ENCODE measurements around the gene PKN3. TPM values are rescaled to one million over a fixed set of nuclear protein-coding genes. Genes with fewer than 3 reads are reported as not detected.

Gene PKN3
- total and polyA plus RNA-seq, 2 of the 13 experiments (the other 11 are each of a cell fraction or from before 2014, with no cell fraction given): 10.5 to 13.2 TPM

DNA sequence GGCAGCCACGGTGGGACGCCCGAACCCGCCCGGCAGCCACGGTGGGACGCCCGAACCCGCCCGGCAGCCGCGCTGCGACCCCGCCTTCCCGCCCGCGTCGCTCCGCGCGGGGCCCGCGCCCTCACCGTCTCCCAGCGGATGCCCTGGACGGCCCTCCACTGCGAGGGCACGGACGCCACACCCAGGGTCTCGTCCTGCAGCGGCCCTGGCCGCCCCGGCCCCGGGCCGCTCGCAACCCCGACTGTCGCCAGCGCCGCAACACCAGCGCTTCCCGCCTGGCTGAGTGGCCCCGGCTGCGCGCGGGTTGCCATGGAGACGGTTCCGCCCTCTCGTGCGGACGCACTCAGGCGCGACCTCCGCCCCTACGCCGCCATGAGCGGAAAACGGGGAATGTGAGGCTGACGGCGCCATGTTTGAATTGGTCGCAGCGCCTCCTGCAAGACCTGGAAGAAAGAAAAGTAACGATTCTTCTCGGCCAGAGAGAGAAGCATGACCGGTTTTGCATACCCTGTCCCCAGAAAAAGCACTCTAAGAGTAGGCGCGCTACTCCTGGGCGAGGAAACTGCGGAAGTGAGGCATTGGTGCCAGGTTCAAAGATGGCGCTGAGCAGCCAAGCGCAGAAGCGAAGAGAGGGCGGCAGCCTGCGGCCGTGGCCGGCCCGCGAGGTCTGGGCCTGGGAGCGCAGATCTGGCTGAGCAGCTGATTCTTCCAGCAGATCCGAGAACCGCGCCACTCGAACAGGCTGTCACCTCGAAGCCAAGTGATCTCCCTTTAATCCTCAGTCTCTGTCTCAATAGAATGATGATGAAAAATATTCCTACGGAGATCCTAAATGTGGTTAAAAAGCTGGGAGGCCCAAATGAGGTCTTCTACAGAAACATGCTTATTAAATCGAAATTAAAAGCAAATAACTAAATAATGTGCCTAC is 45.6 kb upstream of the PKN3 start, which contains the start of gene DYNC2I2 (continued):
- TF ChIP-seq, protein P1, sequence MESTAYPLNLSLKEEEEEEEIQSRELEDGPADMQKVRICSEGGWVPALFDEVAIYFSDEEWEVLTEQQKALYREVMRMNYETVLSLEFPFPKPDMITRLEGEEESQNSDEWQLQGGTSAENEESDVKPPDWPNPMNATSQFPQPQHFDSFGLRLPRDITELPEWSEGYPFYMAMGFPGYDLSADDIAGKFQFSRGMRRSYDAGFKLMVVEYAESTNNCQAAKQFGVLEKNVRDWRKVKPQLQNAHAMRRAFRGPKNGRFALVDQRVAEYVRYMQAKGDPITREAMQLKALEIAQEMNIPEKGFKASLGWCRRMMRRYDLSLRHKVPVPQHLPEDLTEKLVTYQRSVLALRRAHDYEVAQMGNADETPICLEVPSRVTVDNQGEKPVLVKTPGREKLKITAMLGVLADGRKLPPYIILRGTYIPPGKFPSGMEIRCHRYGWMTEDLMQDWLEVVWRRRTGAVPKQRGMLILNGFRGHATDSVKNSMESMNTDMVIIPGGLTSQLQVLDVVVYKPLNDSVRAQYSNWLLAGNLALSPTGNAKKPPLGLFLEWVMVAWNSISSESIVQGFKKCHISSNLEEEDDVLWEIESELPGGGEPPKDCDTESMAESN (CRISPR knock-in tag; conservative IDR thresholded peaks at IDR 0.05): peak; percentile 94
- TF ChIP-seq BRCA1 (CRISPR knock-in tag; IDR thresholded peaks at IDR 0.05): peak; percentile 37; the same call in 1 of the 2 replicates
- TF ChIP-seq ZNF616 (CRISPR knock-in tag; IDR thresholded peaks at IDR 0.05; ENCODE audit: low read depth): 0 out of 2 replicates have a peak, but pooled peaks have one; percentile 71
- peak; percentile 91; the same call in 1 of the 2 replicates for TF ChIP-seq ZNF510 (CRISPR knock-in tag; IDR thresholded peaks at IDR 0.05; ENCODE audit: low read depth)
- TF ChIP-seq ZNF121 (CRISPR knock-in tag; IDR thresholded peaks at IDR 0.05): peak; percentile 81; the same call in 1 of the 2 replicates
- TF ChIP-seq ZNF687 (CRISPR knock-in tag; IDR thresholded peaks at IDR 0.05): peak; percentile 95
- TF ChIP-seq U2AF2 (IDR thresholded peaks at IDR 0.05; ENCODE audit: low read depth, low read length): peak; percentile 83
- peak; percentile 80; the same call in 1 of the 2 replicates for TF ChIP-seq ZNF839 (CRISPR knock-in tag; IDR thresholded peaks at IDR 0.05; ENCODE audit: borderline replicate concordance)
- TF ChIP-seq ASH2L (IDR thresholded peaks at IDR 0.05; ENCODE audit: insufficient read length, low read depth, low read length): peak; percentile 86
- TF ChIP-seq ZNF224 (CRISPR knock-in tag; IDR thresholded peaks at IDR 0.05): peak; percentile 65; the same call in 1 of the 2 replicates
- no peak for TF ChIP-seq FIP1L1 (IDR thresholded peaks at IDR 0.05; ENCODE audit: borderline replicate concordance, insufficient read depth, low read depth, low read length)
- peak; percentile 63; the same call in 1 of the 2 replicates for TF ChIP-seq MAZ (IDR thresholded peaks at IDR 0.05; ENCODE audit: borderline replicate concordance, low read depth, low read length)
- peak; percentile 79 for TF ChIP-seq MAZ (CRISPR knock-in tag; IDR thresholded peaks at IDR 0.05; ENCODE audit: low read depth)
- peak; percentile 29; the same call in 1 of the 2 replicates for TF ChIP-seq NFYB (CRISPR knock-in tag; IDR thresholded peaks at IDR 0.05)
- TF ChIP-seq, protein P2, sequence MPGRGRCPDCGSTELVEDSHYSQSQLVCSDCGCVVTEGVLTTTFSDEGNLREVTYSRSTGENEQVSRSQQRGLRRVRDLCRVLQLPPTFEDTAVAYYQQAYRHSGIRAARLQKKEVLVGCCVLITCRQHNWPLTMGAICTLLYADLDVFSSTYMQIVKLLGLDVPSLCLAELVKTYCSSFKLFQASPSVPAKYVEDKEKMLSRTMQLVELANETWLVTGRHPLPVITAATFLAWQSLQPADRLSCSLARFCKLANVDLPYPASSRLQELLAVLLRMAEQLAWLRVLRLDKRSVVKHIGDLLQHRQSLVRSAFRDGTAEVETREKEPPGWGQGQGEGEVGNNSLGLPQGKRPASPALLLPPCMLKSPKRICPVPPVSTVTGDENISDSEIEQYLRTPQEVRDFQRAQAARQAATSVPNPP (CRISPR knock-in tag; IDR thresholded peaks at IDR 0.05): no peak; the same call in 1 of the 2 replicates
- TF ChIP-seq ZNF362 (CRISPR knock-in tag; IDR thresholded peaks at IDR 0.05; ENCODE audit: borderline replicate concordance): peak; percentile 54; the same call in 1 of the 2 replicates
- peak; percentile 59 for TF ChIP-seq RBM22 (optimal IDR thresholded peaks at IDR 0.05; ENCODE audit: low read length)
- TF ChIP-seq CBX5 (CRISPR knock-in tag; IDR thresholded peaks at IDR 0.05; ENCODE audit: borderline replicate concordance): peak; percentile 86
- TF ChIP-seq SPEN (CRISPR knock-in tag; IDR thresholded peaks at IDR 0.05; ENCODE audit: low read depth): peak; percentile 84
